HS-5 (cell line): Measurements from ENCODE around the gene RHOB.

Experiments used
- DNase-seq: peaks from one replicate; pipeline ENCODE4 v3.0.0-alpha.2; 2012; ENCODE audit warnings: low read depth

Gene RHOB

GRCh38 chr2:20494241-20494640, 47.4 kb downstream of the RHOB start:
- DNase-seq: no peak

GRCh38 chr2:20496076-20496872, 49.4 kb downstream of the RHOB start:
- no peak for DNase-seq

GRCh38 chr2:20496942-20497341, 50.1 kb downstream of the RHOB start:
- no peak for DNase-seq
